ENCODE data around the gene ANKRD31.
"Not testable (repeated sequence)": the region's sequence is repeated elsewhere in the genome, so short reads cannot be mapped to it uniquely, and the experiment has no call there.

ANKRD31 gene

DNA sequence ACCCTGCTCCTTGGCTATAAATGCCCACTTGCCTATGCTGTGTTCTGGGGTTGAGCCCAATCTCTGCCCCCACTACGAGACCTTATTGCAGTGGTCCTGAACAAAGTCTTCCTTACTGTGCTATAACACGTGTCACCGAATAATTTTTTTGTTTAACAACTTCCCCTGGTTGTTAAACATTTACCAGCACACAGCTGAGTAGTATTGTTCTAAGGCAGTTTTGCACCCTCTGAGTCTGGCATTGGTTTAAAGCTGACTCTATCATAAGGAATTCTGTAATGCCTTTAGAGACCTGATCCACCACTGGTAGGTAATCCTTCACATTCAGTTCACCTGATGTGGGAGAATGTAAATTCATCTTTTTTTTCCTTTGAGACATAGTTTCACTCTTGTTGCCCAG is 25.6 kb upstream of the ANKRD31 start:
- TF ChIP-seq CTCF (IDR thresholded peaks at IDR 0.05), result no peak
- Histone ChIP-seq H3K4me3 (no peak overlapping the region), H3K36me3 (no peaks in the 10 kb centered on the region), H3K9me3 (no peaks in the 10 kb centered on the region), H3K27me3 (no peaks in the 10 kb centered on the region), H3K27ac (no peak overlapping the region), H3K4me1 (no peaks in the 10 kb centered on the region)
- intact Hi-C loops (cut with DNase I; ENCODE audit: low total_unique reads), result no loop called here
- no peak for DNase-seq

DNA sequence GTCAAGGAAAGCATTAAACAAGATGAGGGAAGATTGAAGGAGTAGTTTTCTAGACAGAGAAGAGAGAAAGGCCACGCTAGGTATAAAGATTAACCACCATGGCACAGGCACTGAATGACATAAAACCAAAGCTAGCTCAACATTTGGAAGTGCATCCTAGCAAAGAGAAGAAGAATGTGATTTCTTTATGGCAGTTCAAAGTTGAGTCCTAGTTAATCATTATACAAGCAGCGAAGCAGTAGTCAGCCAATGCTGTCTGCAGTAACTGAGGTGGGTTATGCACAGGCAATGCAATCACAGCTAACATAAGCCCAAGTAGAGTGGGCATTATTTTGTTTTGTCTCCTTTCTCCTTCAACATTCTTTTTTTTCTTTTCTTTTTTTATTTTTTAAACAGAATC is 24.0 kb upstream of the ANKRD31 start:
- Histone ChIP-seq H3K36me3 (no peaks in the 10 kb centered on the region), H3K27ac (no peak overlapping the region), H3K4me1 (no peaks in the 10 kb centered on the region), H3K27me3 (no peaks in the 10 kb centered on the region), H3K4me3 (no peak overlapping the region), H3K9me3 (peaks cover 0 to 6% (median 3%) of the 10 kb centered on the region in 3 donors)
- DNase-seq, result no peak
- intact Hi-C loops (cut with DNase I; ENCODE audit: low total_unique reads), result no loop called here
- no peak for TF ChIP-seq CTCF (IDR thresholded peaks at IDR 0.05)

DNA sequence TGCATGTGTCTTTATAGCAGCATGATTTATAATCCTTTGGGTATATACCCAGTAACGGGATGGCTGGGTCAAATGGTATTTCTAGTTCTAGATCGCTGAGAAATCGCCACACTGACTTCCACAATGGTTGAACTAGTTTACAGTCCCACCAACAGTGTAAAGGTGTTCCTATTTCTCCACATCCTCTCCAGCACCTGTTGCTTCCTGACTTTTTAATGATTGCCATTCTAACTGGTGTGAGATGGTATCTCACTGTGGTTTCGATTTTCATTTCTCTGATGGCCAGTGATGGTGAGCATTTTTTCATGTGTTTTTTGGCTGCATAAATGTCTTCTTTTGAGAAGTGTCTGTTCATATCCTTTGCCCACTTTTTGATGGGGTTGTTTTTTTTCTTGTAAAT is 13.8 kb upstream of the ANKRD31 start:
- H3K27ac ChIP-seq; H3K36me3 ChIP-seq; DNase-seq; H3K4me3 ChIP-seq; H3K9me3 ChIP-seq; intact Hi-C loops (cut with DNase I; ENCODE audit: low total_unique reads); H3K4me1 ChIP-seq; H3K27me3 ChIP-seq: not testable (repeated sequence)

DNA sequence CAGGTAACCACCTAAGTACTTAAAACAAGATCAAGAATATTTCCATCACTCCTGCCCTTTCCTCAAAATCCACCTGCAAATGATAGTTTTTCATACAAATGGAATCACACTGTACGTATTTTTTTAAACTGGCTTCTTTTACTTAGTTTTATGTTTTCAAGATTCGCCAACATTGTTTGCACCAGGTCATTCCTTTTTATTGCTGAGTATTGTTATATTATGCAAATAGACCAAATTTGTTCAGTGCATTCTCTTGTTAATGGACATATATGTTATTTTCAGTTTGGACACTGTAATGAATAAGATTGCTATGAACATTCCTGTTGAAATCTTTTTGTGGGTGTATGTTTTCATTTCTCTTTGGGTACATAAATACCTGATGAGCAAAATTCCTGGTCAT is 8.3 kb upstream of the ANKRD31 start:
- TF ChIP-seq CTCF (IDR thresholded peaks at IDR 0.05), result no peak
- Histone ChIP-seq H3K4me1 (no peaks in the 10 kb centered on the region), H3K27ac (no peak overlapping the region), H3K27me3 (no peaks in the 10 kb centered on the region), H3K4me3 (no peak overlapping the region), H3K36me3 (no peaks in the 10 kb centered on the region), H3K9me3 (no peaks in the 10 kb centered on the region)
- no peak for DNase-seq
- intact Hi-C loops (cut with DNase I; ENCODE audit: low total_unique reads), result no loop called here

GRCh38 chr5:75243510-75243909 is 6.8 kb upstream of the ANKRD31 start:
- intact Hi-C loops (cut with DNase I; ENCODE audit: low total_unique reads), result no loop called here
- Histone ChIP-seq H3K27ac (no peak overlapping the region), H3K9me3 (no peaks in the 10 kb centered on the region), H3K36me3 (no peaks in the 10 kb centered on the region), H3K4me3 (no peak overlapping the region), H3K27me3 (no peaks in the 10 kb centered on the region), H3K4me1 (no peaks in the 10 kb centered on the region)
- DNase-seq, result no peak
- TF ChIP-seq CTCF (IDR thresholded peaks at IDR 0.05), result no peak

- Histone ChIP-seq H3K27me3 (no peaks in the 10 kb centered on the region), H3K9me3 (no peaks in the 10 kb centered on the region), H3K4me3 (no peak overlapping the region), H3K4me1 (no peaks in the 10 kb centered on the region), H3K27ac (no peak overlapping the region), H3K36me3 (no peaks in the 10 kb centered on the region)
- DNase-seq, result no peak
- TF ChIP-seq CTCF (IDR thresholded peaks at IDR 0.05), result no peak
- intact Hi-C loops (cut with DNase I; ENCODE audit: low total_unique reads), result no loop called here
These were observed 6.4 kb upstream of the ANKRD31 start for GRCh38 chr5:75243100-75243499.
